ENCODE data around the gene PDE3B. TPM values are rescaled to one million over a fixed set of nuclear protein-coding genes. Genes with fewer than 3 reads are reported as not detected.
"Not testable (repeated sequence)": the region's sequence is repeated elsewhere in the genome, so short reads cannot be mapped to it uniquely, and the experiment has no call there.

The PDE3B gene
- 12.3 TPM for total RNA-seq (ENCODE audit: insufficient read depth, low replicate concordance)

DNA sequence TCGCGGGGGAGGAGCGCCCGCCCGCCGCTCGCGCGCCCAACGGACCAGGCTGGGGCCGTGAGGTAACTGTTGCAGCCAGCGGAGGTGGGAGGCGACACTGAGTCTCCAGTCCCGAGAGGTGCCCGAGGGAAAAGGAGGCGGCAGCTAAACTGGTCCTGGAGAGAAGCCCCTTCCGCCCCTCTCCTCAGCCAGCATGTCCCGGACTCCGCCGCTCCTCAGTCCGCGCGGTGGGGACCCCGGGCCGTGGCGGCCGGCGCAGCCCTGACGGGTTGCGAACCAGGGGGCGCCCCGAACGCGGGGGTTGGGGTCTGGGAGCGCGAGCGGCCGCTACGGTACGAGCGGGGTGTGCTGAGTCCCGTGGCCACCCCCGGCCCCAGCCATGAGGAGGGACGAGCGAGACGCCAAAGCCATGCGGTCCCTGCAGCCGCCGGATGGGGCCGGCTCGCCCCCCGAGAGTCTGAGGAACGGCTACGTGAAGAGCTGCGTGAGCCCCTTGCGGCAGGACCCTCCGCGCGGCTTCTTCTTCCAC is at the start of gene PDE3B:
Gene PDE3B (plus strand): TSS at position 108 of the 529 bp plus-strand sequence. CDS start 272 bp downstream, at position 380.
- peak; percentile 83 for DNase-seq (ENCODE audit: low spot score)

DNA sequence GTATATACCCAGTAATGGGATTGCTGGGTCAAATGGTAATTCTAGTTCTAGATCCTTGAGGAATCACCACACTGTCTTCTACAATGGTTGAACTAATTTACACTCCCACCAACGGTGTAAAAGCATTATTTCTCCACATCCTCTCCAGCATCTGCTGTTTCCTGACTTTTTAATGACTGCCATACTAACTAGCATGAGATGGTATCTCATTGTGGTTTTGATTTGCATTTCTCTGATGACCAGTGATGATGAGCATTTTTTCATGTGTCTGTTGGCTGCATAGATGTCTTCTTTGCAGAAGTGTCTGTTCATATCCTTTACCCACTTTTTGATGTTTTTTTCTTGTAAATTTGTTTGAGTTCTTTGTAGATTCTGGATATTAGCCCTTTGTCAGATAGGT is 48.3 kb upstream of the PDE3B start:
- not testable (repeated sequence) for DNase-seq (ENCODE audit: low spot score)

- DNase-seq (ENCODE audit: low spot score): no peak
These were observed 35.9 kb upstream of the PDE3B start for GRCh38 chr11:14607713-14608112.

- no peak for DNase-seq (ENCODE audit: low spot score)
These were observed 33.7 kb upstream of the PDE3B start for GRCh38 chr11:14609902-14610301.

GRCh38 chr11:14611939-14612338 is 31.7 kb upstream of the PDE3B start:
- DNase-seq (ENCODE audit: low spot score): no peak

DNA sequence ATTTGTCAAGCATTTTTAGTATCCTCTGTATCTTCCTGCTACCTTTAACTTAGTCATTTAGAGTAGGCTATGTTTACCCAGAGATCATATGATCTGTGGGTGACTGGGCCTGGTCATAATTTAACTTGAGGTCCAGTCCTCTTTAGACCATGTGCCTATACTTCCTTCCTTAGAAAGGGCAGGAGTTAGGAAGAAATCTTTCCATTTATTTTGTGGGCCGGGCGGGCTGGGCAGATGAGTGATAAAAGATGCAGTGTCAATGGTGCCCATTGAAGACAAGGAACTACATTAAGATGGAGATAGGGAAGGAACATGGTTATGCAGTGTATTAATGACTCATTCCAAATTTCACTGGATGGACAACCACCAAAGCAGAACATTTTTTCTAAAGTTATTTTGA is 30.9 kb upstream of the PDE3B start:
- DNase-seq (ENCODE audit: low spot score): no peak

GRCh38 chr11:14614091-14614622 is 29.4 kb upstream of the PDE3B start:
- no peak for DNase-seq (ENCODE audit: low spot score)

- no peak for DNase-seq (ENCODE audit: low spot score)
These were observed 26.2 kb upstream of the PDE3B start for GRCh38 chr11:14617241-14618027.

DNA sequence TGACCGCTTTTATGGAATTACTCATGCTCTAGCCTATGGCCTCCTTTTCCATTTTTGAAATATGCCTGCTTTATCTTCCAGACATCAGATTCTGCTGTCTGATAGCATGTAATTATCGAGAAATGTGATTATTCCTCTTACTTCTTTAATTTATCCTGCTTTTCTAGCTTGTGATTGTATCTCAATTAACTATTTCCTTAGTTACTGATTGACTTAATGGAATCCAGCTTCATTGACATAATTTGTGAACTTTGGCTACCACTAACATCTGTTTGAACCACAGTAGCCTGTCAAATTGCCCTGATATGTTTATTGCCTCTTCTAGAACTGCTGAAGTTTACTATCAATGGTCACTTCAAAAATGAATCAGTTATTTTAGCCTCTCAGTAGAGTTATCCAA is 25.5 kb upstream of the PDE3B start:
- no peak for DNase-seq (ENCODE audit: low spot score)

DNA sequence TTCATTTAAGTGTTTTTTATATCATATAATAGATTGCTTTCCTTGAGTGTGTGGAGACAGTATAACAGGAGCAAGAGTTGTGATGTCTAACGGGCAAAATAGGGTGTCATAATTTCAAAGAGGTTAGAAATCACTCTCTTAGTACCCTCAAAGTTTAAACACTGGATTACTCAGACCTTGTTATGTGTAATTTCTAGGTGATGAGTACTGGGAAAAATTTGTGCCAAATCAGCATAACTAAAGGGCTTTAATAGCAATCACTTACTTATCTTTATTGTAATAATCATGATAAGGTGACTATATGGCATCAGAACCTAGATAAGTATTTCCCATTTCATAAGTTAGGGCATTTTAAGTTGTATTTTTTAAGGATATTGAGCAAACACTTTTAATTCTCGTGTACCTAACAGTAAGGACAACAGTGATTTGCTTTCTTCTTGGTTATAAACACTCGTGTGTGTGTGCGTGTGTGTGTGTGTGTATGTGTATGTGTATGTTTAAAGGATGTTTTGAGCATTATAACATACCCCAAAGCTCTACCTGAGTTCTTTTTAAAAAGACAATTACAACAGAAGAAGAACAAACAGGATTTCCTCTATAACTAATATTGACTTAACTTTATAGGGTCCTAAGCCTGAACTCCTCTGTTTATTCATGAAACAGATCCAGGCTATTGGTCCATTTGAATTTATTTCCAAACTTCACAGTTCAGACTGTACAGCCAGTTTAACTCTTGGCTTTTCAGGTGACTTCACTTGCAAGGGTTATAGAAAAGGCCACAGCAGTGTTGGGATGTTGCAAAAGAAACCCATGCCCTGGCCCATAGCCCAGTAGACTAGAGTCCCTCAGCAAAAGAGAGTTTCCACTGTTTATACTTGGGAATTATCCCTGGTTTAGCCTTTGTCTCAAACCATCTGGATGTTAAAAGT is 23.7 kb upstream of the PDE3B start:
- DNase-seq (ENCODE audit: low spot score): peak; percentile 73

GRCh38 chr11:14622223-14622954 is 21.2 kb upstream of the PDE3B start:
- peak; percentile 71 for DNase-seq (ENCODE audit: low spot score)

- no peak for DNase-seq (ENCODE audit: low spot score)
These were observed 20.6 kb upstream of the PDE3B start for GRCh38 chr11:14623036-14623435.

DNA sequence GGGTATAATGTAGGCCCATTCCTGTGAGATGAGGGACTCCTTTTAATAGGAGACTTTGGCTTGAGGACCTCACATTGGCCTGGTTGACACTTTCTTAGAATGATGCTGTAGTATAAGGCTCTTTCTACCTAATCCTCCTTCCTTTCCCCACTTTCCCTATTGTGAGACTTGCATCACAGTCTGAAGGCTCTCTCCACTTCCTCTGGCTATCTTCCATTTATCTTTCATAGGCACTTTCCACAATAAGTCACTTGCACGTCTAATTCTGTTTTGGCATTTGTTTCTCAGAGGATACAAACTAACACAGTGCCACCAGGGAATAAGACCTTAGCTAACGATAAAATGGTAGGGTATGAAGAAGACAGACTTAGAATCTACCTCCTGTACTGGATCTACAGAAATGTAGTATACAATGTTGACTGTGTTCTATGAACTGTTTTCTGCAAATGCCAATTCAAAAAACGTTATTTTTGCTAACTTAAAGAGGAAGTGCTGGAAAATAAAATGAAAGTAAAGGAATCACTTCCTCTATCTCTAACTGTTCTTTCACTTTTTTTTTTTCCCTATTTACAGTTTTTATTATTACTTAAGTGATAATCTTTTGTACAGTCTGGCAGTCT is 17.9 kb upstream of the PDE3B start:
- no peak for DNase-seq (ENCODE audit: low spot score)

- no peak for DNase-seq (ENCODE audit: low spot score)
These were observed 17.0 kb upstream of the PDE3B start for GRCh38 chr11:14626650-14627049.

- DNase-seq (ENCODE audit: low spot score): not testable (repeated sequence)
These were observed 9.9 kb upstream of the PDE3B start for GRCh38 chr11:14633506-14634224.

DNA sequence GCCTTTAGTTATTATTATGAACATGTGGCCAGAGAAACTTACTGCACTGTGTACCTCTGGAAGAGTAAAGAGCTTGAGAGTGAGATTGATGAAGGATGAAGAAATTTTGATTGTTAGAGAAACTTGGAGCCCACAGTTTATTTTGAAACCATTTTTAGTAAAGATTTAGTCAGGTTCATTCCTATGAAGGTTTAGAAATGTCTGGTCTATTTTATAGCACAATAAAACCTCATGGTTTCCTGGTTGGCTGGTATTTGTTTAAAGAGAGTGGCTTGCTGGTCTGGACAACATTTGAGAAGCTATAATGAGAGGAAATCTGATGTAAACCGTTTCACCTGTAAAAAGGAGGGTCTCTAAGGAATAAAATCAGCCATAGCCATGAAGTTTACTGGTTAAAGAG is 8.8 kb upstream of the PDE3B start:
- DNase-seq (ENCODE audit: low spot score): peak; percentile 38

GRCh38 chr11:14635546-14635945 is 8.1 kb upstream of the PDE3B start:
- peak; percentile 68 for DNase-seq (ENCODE audit: low spot score)

GRCh38 chr11:14636119-14636518 is 7.5 kb upstream of the PDE3B start:
- DNase-seq (ENCODE audit: low spot score): no peak

GRCh38 chr11:14637868-14638409 is 5.7 kb upstream of the PDE3B start:
- DNase-seq (ENCODE audit: low spot score): no peak

DNA sequence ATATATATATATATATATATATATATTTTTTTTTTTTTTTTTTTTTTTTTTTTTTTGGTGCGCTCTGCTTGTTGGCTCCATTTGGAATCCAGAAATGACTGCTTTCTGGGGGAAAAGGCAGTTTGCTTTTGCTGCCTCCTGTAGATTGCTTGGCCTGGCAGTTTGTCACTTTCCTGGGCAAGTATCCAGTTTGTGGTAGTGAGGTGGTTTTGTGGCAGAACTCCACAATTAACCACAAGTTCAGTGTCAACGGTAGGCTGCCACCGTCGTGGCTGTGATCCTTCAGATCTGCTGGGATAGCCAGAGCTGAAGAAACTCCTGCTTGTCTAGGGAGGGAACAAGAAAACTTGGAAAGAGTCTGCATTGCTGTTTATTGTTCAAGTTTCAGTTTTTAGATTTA is 5.0 kb upstream of the PDE3B start:
- no peak for DNase-seq (ENCODE audit: low spot score)

Measured in umbilical cord (tissue), 2 donors.